Right lung (tissue), 10 donors: ENCODE data around the gene STYXL2. TPM values are rescaled to one million over a fixed set of nuclear protein-coding genes. Genes with fewer than 3 reads are reported as not detected.
A peak's percentile ranks its signal among the peaks of the same experiment; 100 is the strongest.

ENCODE experiments used
- DNase-seq, 2 donors: peaks; one replicate each; pipeline ENCODE4 v3.0.0-alpha.2; 2013
- long read RNA-seq, 8 donors: transcript quantifications; one replicate each; lab custom pipeline, GENCODE V29; 2026
- polyA plus RNA-seq, 5 donors: library from polyadenylated mRNA; unstranded; fragments of 120-200 nt; gene quantifications; one replicate each; pipeline versions ENCODE4 v1.2.1 to v1.2.3, GENCODE V29; 2013; ENCODE audit warnings: inconsistent platforms in 1 of 5, low replicate concordance in 1 of 5; ENCODE audit not compliant: insufficient read length in 5 of 5, insufficient read depth in 1 of 5

STYXL2 gene
- 1 to 10 TPM in 2 of 5 donors, under 1 TPM in 3; 0.51 to 4.6 (median 0.80) TPM for polyA plus RNA-seq
- long read RNA-seq, donor 1: 0 reads
- long read RNA-seq, donor 2: 0 reads
- long read RNA-seq, donor 3: 0 reads
- long read RNA-seq, donor 4: 0 reads
- long read RNA-seq, donor 5: 0 reads
- long read RNA-seq, donor 6: 0 reads
- long read RNA-seq, donor 7, full-length matches to known transcripts: 1 of 1 reads
- long read RNA-seq, donor 7, partial matches to known transcripts: 0 of 1 reads
- long read RNA-seq, donor 7, other reads (novel, unspliced or antisense): 0 of 1 reads
- long read RNA-seq, donor 8: 0 reads

- no peak for DNase-seq
These were observed at the start of gene STYXL2 for GRCh38 chr1:167093846-167094516. STYXL2 (plus strand) TSS chr1:167094075; CDS start chr1:167094850, 775 bp downstream.

DNA sequence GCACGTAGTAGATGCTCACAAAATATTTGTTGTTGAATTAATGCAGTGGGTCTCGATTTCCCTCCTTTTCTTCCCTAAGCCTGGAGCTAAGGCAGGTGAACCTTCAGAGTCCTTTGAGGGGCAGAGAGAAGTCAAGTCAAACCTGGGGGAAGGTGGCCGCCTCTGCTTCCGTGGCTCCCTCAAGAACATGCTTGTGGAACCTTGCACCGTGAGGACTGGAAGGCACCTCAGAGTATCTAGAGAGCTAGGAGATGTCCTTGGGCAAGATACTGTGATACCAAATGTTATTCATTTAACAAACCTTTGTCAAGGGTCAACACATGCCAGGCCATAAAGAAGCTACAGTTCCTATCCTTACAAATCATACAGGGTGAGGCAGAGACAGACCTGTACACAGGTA lies 42.0 kb upstream of the STYXL2 start:
- no peak for DNase-seq

DNA sequence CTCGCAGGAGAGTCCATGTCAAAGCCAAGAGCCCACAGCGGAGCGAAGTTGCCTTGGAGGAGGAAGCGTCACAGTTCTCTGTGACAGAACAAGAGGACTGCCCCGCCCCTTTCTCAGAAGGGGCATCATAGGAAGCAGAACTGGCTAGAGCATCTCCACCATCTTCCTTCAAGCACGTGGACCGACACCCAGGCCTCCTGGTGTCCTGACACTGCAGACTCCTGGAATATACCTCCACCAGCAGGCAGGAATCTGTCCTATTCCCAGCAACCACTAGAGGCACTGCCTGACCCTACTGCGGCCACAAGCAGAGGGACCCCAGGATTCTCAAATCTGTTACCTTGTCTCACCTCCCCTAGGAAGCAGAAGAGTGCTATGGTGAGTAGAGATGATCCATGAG lies 41.5 kb upstream of the STYXL2 start:
- no peak for DNase-seq

DNA sequence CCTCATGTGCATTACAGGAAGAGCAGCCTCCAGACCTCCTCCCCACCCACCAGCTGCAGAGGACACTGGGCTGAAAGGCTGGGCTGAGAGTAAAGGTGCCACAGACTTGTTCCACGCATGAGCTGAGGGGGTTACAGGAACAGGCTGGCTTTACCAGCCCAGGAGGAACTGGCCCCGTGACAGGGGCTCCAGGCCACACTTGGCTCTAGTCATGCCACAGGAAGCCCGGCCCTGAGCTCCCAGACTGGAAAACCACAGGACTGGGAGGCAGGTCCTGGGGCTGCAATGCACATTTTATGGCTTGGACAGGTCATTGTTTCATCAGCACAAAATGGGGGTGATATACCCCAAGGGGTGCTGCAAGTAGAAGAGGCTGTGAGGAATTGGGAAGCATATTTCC lies 39.3 kb upstream of the STYXL2 start:
- DNase-seq: no peak

GRCh38 chr1:167054946-167055630 lies 38.8 kb upstream of the STYXL2 start:
- no peak for DNase-seq

- no peak for DNase-seq
These were observed 37.2 kb upstream of the STYXL2 start for GRCh38 chr1:167056529-167057231.

- peak in 1 of 2 donors; percentile 13 for DNase-seq
These were observed 36.6 kb upstream of the STYXL2 start for GRCh38 chr1:167057241-167057688.

GRCh38 chr1:167059045-167059808 lies 34.6 kb upstream of the STYXL2 start:
- DNase-seq: peak; percentile 38 to 56

DNA sequence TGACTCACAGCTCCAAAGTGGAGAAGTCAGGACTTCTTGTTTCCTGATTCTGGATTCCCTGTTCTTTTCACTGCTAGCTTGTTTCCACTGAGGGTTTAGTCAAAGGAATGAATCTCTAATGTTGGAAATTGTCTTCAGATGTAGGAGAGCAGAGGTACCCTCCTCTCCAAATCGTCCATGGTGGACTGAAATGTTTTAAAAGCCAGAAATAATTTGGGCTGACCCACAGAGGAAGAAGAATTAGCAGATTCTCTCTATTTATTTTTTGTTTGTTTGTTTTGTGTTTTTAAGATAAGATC lies 34.1 kb upstream of the STYXL2 start:
- no peak for DNase-seq

DNA sequence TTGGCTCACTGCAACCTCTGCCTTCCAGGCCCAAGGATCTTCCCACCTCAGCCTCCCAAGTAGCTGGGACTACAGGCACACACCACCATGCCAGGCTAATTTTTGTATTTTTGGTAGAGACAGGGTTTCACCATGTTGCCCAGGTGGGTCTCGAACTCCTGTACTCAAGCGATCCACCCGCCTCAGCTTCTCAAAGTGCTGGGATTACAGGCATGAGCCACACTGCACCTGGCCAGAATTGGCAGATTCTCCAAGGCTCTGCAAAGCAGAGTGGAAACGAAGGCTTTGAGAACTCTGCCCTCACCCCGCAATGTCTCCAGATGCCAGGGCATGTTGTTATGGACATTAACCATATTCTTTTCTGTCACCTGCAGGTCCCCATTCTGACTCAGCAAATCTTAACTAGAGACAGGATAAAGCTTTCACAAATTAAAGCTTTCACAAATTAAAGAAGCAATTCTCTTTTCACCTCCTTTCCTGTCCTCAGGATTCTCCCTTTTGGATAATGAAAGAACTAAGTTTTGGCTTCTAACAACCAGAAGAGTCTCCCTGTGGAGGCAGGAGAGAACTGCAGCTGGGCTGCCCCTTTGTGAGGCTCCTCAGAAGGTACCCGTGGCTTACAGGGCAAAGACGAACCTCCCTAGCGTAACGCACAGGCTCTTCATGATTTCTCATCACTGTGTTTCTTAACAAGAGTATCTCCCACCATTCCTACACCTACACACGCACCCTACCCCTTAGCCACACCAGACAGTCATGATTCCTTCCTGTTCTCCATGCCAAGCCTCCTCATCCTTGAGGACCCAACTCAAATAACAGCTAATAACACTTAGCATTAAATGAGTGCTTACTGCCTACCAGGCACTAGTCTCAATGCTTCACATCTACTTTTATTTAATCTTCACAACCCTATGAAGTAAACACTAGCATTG lies 33.5 kb upstream of the STYXL2 start:
- no peak for DNase-seq

GRCh38 chr1:167061073-167061464 lies 32.8 kb upstream of the STYXL2 start:
- DNase-seq: no peak

DNA sequence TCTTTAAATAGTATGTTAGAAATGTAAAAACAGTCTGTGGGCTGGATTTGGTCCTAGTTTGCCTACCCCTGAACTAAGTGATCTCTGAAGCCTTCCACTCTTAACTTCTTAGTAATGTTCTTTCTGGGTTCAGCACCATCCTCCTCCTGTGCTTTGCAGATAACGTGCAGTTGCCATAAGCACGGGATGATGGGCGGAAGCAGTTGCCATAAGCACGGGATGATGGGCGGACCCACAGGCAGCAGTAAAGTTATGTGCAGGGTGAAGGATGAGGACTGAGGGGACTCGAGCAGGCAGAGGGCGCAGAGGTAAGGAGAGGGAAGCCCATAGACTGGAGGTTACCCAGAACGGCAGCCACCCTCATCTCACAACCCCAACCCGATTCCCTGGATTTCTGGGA lies 29.3 kb upstream of the STYXL2 start:
- DNase-seq: no peak

DNA sequence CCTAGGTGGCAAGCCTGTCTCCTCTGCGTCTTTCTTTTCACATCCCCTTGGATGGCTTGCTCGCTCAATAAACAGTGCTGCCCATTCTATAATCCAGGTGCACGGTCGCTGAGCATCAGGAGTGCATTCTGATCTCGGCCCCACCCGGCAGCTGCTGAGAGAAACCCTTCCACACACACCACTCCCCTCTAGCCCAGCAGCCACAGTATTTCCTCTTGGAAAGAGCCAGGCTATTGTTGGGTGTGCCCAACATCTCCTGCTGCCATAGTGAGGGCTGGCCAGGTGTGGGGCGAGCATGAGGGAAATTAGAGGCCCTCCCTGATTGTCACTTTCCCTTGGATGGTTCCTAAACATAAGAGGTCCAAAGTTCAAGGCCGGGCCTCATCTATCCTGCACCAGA lies 28.4 kb upstream of the STYXL2 start:
- no peak for DNase-seq

GRCh38 chr1:167066333-167067122 lies 27.3 kb upstream of the STYXL2 start:
- DNase-seq: peak; percentile 54 to 68

DNA sequence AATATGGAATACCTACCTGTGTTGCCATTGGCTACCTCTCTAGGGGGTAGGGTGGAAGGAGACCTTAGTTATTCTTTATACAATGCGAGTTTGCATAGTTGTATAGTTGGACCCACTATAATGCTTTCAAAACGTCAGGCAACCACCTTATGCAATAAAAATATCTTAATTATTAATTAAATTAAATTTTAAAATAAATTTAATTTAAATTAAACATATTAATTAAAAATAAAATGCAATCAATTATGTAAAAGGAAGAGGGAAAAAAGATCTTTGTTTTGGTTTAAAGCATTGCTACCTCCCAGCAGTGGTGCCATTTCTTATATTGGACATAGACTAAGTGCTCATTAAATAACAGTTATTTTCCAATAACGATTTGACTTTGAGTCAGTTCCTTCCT lies 26.0 kb upstream of the STYXL2 start:
- no peak for DNase-seq

DNA sequence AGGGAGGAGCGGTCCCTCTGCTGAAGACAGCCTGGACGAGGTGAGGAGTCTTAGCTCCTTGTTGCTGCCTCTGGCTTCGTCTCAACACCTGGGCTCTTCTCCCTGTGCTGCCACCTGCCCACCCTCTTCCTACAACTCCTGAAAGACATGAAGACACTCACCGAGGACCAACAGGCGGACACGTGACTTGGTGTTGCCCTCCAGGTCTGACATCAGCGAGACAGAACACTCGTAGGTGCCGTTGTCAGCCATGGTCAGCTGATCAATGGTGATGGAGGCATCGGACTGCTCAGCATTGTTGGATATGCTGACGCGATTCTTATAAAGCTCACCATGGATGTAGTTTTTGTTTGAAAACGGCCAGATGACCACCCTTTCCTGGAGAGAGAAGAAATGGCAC lies 25.1 kb upstream of the STYXL2 start:
- no peak for DNase-seq

DNA sequence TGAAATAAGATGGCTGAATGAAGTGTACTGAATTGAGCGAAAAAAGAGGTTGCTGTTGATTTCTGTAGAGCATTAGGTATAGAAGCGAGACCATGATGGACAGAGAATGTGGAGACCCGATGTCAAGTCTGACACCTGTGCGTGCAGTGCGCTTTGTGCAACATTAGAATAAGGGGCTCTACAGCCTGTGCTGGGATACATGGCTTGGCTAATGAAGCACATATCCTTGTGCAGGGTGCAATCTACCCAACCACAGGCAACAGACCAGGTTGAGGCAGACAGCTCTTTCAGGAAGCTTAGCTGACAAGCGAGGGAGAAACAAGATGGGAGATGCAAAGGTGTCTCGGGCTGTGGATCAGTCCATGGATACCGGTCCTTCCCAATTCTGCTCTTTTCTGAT lies 22.6 kb upstream of the STYXL2 start:
- DNase-seq: no peak

- DNase-seq: no peak
These were observed 17.7 kb upstream of the STYXL2 start for GRCh38 chr1:167076136-167076710.
